ENCODE data around the gene KRTAP9-9. TPM values are rescaled to one million over a fixed set of nuclear protein-coding genes. Genes with fewer than 3 reads are reported as not detected.

Gene KRTAP9-9
- total RNA-seq, result not detected in 2 replicates

GRCh38 chr17:41255381-41256290 lies at the start of gene KRTAP9-9:
KRTAP9-9 (plus strand) TSS chr17:41255384.

GRCh38 chr17:41226598-41227095 lies 28.5 kb upstream of the KRTAP9-9 start, which contains the start of gene KRTAP9-2:
KRTAP9-2 (plus strand) TSS chr17:41226648; CDS start chr17:41226655, 7 bp downstream.

GRCh38 chr17:41232399-41233105 lies 22.6 kb upstream of the KRTAP9-9 start, which contains the start of gene KRTAP9-3:
KRTAP9-3 (plus strand) TSS chr17:41232449; CDS start chr17:41232502, 53 bp downstream.

GRCh38 chr17:41237949-41238437 lies 17.2 kb upstream of the KRTAP9-9 start, which contains the start of gene KRTAP9-8:
KRTAP9-8 (plus strand) TSS chr17:41237999; CDS start chr17:41238052, 53 bp downstream.

GRCh38 chr17:41249637-41250240 lies 5.4 kb upstream of the KRTAP9-9 start, which contains the start of gene KRTAP9-4:
KRTAP9-4 (plus strand) TSS chr17:41249687; CDS start chr17:41249721, 34 bp downstream.

GRCh38 chr17:41265078-41265477 lies 9.9 kb downstream of the KRTAP9-9 start, which contains the start of gene KRTAP9-6:
KRTAP9-6 (plus strand) TSS chr17:41265378; CDS start chr17:41265378, 0 bp downstream.

GRCh38 chr17:41275648-41276190 lies 20.5 kb downstream of the KRTAP9-9 start, which contains the start of gene KRTAP9-7:
KRTAP9-7 (plus strand) TSS chr17:41275698; CDS start chr17:41275698, 0 bp downstream.

GRCh38 chr17:41301916-41302901 lies 47.0 kb downstream of the KRTAP9-9 start, which contains the start of gene KRTAP29-1:
KRTAP29-1 (minus strand) TSS chr17:41302851; CDS start chr17:41302851, 0 bp downstream.

Other genes with a start within 250 kb of the KRTAP9-9 start
- gene KRTAP3-1, start 246.3 kb upstream of the KRTAP9-9 start, total RNA-seq, result not detected in 2 replicates
- not detected in 2 replicates for gene KRTAP1-5, start 228.2 kb upstream of the KRTAP9-9 start, total RNA-seq
- gene KRTAP1-4, start 225.2 kb upstream of the KRTAP9-9 start, total RNA-seq, result not detected in 2 replicates
- gene KRTAP1-3, start 220.5 kb upstream of the KRTAP9-9 start, total RNA-seq, result not detected in 2 replicates
- not detected in 2 replicates for gene KRTAP1-1, start 213.9 kb upstream of the KRTAP9-9 start, total RNA-seq
- not detected in 2 replicates for gene KRTAP2-1, start 208.1 kb upstream of the KRTAP9-9 start, total RNA-seq
- gene KRTAP2-2, start 200.2 kb upstream of the KRTAP9-9 start, total RNA-seq, result not detected in 2 replicates
- gene KRTAP2-3, start 195.3 kb upstream of the KRTAP9-9 start, total RNA-seq, result not detected in 2 replicates
- gene KRTAP2-4, start 189.5 kb upstream of the KRTAP9-9 start, total RNA-seq, result not detected in 2 replicates
- not detected in 2 replicates for gene KRTAP4-7, start 171.2 kb upstream of the KRTAP9-9 start, total RNA-seq
- not detected in 2 replicates for gene KRTAP4-8, start 157.2 kb upstream of the KRTAP9-9 start, total RNA-seq
- gene KRTAP4-16, start 153.2 kb upstream of the KRTAP9-9 start, total RNA-seq, result not detected in 2 replicates
- gene KRTAP4-9, start 150.0 kb upstream of the KRTAP9-9 start, total RNA-seq, result not detected in 2 replicates
- gene KRTAP4-11, start 137.0 kb upstream of the KRTAP9-9 start, total RNA-seq, result not detected in 2 replicates
- not detected in 2 replicates for gene KRTAP4-12, start 131.2 kb upstream of the KRTAP9-9 start, total RNA-seq
- gene KRTAP4-6, start 114.8 kb upstream of the KRTAP9-9 start, total RNA-seq, result not detected in 2 replicates
- not detected in 2 replicates for gene KRTAP4-5, start 105.6 kb upstream of the KRTAP9-9 start, total RNA-seq
- not detected in 2 replicates for gene KRTAP4-4, start 94.6 kb upstream of the KRTAP9-9 start, total RNA-seq
- not detected in 2 replicates for gene KRTAP4-3, start 87.2 kb upstream of the KRTAP9-9 start, total RNA-seq
- not detected in 2 replicates for gene KRTAP4-2, start 77.2 kb upstream of the KRTAP9-9 start, total RNA-seq
- gene KRTAP4-1, start 70.5 kb upstream of the KRTAP9-9 start, total RNA-seq, result not detected in 2 replicates
- gene KRTAP9-1, start 65.5 kb upstream of the KRTAP9-9 start, total RNA-seq, result not detected in 2 replicates
- gene KRTAP9-2, start 28.7 kb upstream of the KRTAP9-9 start, total RNA-seq, result not detected in 2 replicates
- gene KRTAP9-3, start 22.9 kb upstream of the KRTAP9-9 start, total RNA-seq, result not detected in 2 replicates
- gene KRTAP9-8, start 17.4 kb upstream of the KRTAP9-9 start, total RNA-seq, result not detected in 2 replicates
- not detected in 2 replicates for gene KRTAP9-4, start 5.7 kb upstream of the KRTAP9-9 start, total RNA-seq
- not detected in 2 replicates for gene KRTAP9-6, start 10.0 kb downstream of the KRTAP9-9 start, total RNA-seq
- gene KRTAP9-7, start 20.3 kb downstream of the KRTAP9-9 start, total RNA-seq, result not detected in 2 replicates
- not detected in 2 replicates for gene KRTAP29-1, start 47.5 kb downstream of the KRTAP9-9 start, total RNA-seq
- not detected in 2 replicates for gene KRTAP16-1, start 53.9 kb downstream of the KRTAP9-9 start, total RNA-seq
- not detected in 2 replicates for gene KRTAP17-1, start 60.3 kb downstream of the KRTAP9-9 start, total RNA-seq
- gene KRT33A, start 95.4 kb downstream of the KRTAP9-9 start, total RNA-seq, result not detected in 2 replicates
- gene KRT33B, start 114.4 kb downstream of the KRTAP9-9 start, total RNA-seq, result not detected in 2 replicates
- 0.69 and 1.00 TPM in 2 replicates for gene KRT34, start 126.9 kb downstream of the KRTAP9-9 start, total RNA-seq
- gene KRT31, start 142.2 kb downstream of the KRTAP9-9 start, total RNA-seq, result not detected in 2 replicates
- not detected in 2 replicates for gene KRT37, start 169.2 kb downstream of the KRTAP9-9 start, total RNA-seq
- gene KRT38, start 185.6 kb downstream of the KRTAP9-9 start, total RNA-seq, result not detected in 2 replicates
- not detected in 2 replicates for gene KRT32, start 212.0 kb downstream of the KRTAP9-9 start, total RNA-seq
- gene KRT35, start 225.8 kb downstream of the KRTAP9-9 start, total RNA-seq, result not detected in 2 replicates
- 0.27 TPM in 1 of 2 replicates, not detected in the other for gene KRT36, start 234.5 kb downstream of the KRTAP9-9 start, total RNA-seq

All from mammary microvascular endothelial cell (primary cell).